HL-60 (cell line): ENCODE data around the gene CD151.

Source experiments
- POLR2AphosphoS5 ChIP-seq: IDR thresholded peaks from 2 replicates; pipeline ENCODE4 v1.6.1; 2012; ENCODE audit warnings: low read depth
- REST ChIP-seq: IDR thresholded peaks from 2 replicates; pipeline ENCODE4 v1.6.1; 2012; ENCODE audit warnings: low read depth; ENCODE audit not compliant: insufficient replicate concordance
- TF ChIP-seq, protein P1 (sequence below): IDR thresholded peaks from one replicate; pipeline ENCODE4 v1.5.1; 2011; ENCODE audit warnings: low read length, control low read depth, inconsistent platforms; ENCODE audit not compliant: insufficient read depth

DNA sequence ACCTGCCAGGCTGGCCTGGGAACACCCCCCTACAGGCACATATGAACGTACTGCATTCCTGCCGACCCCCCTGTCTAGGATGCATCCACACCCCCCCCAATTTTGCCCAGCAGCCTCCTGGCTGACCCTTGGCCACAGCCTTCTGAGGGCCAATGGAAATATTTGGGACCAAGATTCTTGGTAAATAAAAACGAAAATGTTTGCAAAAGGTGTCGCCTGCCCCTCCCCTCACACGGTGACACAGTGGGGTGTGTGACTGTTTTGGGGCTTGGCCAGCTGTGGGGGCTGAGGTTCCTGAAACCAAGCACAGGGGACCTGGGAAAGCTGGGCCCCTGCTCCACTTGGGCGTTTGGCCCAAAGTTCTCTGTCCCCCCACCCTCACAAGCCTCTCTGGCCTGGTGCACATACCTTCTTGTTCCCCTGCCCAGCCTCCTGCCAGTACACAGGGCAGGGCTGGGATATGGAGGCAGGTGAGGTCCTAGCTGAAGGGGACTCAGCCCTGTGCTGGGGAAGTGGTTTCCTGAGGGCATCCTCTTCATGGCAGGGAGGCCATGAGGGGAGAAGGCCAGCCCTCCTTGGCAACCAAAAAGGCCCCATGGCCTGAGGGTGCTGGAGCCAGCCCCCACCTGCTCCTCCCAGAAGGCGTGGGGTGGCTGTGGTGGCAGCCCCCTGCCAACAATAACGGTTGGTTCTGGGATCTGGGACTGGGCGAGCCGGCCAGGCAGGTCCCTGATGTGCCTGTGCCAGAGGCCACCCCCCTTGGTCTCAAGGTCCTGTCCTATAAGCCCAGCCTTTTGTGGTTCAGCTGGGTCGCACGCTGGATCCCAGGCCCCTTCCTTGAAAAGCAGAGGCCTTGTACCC lies 7.2 kb upstream of the CD151 start:
- no peak for TF ChIP-seq POLR2AphosphoS5
- TF ChIP-seq, protein P1, sequence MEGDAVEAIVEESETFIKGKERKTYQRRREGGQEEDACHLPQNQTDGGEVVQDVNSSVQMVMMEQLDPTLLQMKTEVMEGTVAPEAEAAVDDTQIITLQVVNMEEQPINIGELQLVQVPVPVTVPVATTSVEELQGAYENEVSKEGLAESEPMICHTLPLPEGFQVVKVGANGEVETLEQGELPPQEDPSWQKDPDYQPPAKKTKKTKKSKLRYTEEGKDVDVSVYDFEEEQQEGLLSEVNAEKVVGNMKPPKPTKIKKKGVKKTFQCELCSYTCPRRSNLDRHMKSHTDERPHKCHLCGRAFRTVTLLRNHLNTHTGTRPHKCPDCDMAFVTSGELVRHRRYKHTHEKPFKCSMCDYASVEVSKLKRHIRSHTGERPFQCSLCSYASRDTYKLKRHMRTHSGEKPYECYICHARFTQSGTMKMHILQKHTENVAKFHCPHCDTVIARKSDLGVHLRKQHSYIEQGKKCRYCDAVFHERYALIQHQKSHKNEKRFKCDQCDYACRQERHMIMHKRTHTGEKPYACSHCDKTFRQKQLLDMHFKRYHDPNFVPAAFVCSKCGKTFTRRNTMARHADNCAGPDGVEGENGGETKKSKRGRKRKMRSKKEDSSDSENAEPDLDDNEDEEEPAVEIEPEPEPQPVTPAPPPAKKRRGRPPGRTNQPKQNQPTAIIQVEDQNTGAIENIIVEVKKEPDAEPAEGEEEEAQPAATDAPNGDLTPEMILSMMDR, result no peak
- TF ChIP-seq REST, result no peak
